Measurements from ENCODE around the gene CYP11A1.

GRCh38 chr15:74385733-74386132 lies 18.3 kb upstream of the CYP11A1 start:
- TF ChIP-seq CTCF (IDR thresholded peaks at IDR 0.05; ENCODE audit: insufficient read depth, low read depth, low read length) (no peak), EZH2 (IDR thresholded peaks at IDR 0.05; ENCODE audit: insufficient read depth, low read length) (no peak)
